Chondrocyte (in vitro differentiated cells): Measurements from ENCODE around the gene ARHGEF7. TPM values are rescaled to one million over a fixed set of nuclear protein-coding genes. Genes with fewer than 3 reads are reported as not detected.

Source experiments
- DNase-seq: peaks from one replicate; pipeline ENCODE4 v3.0.0; 2021; ENCODE audit warnings: mixed read lengths, low spot score
- H3K27ac Mint-ChIP-seq: one replicate; pipeline ENCODE4 v1.8.0; 2021; ENCODE audit warnings: mild to moderate bottlenecking, moderate library complexity, mixed read lengths; ENCODE audit not compliant: unreplicated experiment
- H3K27me3 Mint-ChIP-seq: 2 replicates; pipeline ENCODE4 v1.8.0; 2021; ENCODE audit warnings: low read depth, mixed read lengths
- H3K36me3 Mint-ChIP-seq: 2 replicates; pipeline ENCODE4 v1.8.0; 2021; ENCODE audit warnings: low read depth, mixed read lengths
- H3K4me1 Mint-ChIP-seq: 2 replicates; pipeline ENCODE4 v1.8.0; 2021; ENCODE audit warnings: low read depth, mild to moderate bottlenecking, mixed read lengths
- H3K4me3 Mint-ChIP-seq: one replicate; pipeline ENCODE4 v1.8.0; 2021; ENCODE audit warnings: mild to moderate bottlenecking, moderate library complexity, mixed read lengths; ENCODE audit not compliant: unreplicated experiment
- H3K9me3 Mint-ChIP-seq: 2 replicates; pipeline ENCODE4 v1.8.0; 2021; ENCODE audit warnings: low read depth, mixed read lengths
- total RNA-seq: library from RNA; stranded (reverse); gene quantifications from 3 replicates; pipeline ENCODE4 v1.2.1, GENCODE V29; 2021
- TF ChIP-seq, protein P1 (sequence below): fragments of 200-600 bp; sonication (generic); IDR thresholded peaks from 2 replicates; pipeline ENCODE4 v1.5.0; 2021; ENCODE audit warnings: antibody characterized with exemption, mild to moderate bottlenecking, moderate library complexity

ARHGEF7 gene
- total RNA-seq, 1 donor from 2014 or later = 137 TPM

DNA sequence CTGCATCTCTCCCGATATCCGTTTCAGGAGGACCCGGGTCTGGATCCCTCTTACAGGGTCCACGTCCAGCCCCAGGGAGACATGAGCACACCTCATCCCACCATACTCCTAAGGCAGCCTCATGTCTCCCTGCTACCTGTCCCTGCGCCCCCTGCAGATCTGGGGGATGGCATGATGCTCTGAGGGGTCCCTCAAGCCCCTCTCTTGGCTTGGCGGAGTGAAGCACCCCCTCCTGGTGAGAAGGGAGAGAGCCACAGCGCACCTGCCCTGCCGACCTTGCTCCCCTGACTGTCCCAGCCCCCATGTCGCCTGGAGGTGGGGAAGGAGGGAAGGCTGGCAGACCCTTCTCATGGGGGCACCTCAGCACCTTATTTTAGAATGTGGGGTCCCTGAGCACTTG is 21.5 kb upstream of the ARHGEF7 start:
- peaks cover 1% of the 10 kb centered on the region for H3K36me3 Mint-ChIP-seq
- no peak overlapping the region for H3K27ac Mint-ChIP-seq

DNA sequence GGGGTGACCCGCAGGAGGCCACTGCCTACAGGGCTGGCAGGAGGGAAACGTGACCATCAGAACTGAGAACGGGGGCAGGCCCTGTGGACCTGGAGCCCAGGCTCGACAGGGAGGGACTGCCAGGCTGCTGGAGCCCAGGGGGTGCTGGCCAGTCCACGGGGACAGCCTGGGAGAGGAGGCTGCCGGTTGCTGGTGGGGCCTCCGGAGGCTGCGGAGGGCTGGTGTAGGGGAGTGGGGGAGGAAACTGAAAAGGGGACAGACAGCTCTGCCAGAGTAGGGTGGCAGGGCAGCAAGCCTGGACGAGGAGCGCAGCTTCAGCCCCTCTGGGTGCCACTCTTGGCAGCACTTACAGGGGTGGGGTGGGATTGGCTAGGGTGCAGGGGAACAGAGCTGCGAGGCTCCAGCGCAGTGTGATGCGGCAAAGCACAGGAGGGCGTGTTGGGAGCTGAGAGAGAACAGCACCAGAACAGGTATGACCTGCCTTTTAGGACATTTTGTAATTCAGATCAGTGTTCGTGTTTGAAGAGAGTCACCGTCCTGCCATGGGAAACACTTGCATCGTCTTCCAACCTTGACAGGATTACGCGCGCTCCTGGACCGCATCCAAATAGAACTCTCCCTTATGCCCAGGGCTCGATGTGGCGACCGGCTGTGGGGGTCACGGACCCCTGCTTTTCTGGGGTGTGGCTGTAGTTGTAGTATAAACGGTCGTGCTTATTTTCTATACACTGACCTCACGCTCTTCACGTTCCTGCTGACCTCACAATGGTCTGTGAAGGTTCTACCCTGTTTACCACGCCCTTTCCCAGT is 19.9 kb upstream of the ARHGEF7 start:
- Mint-ChIP-seq H3K9me3 (no peaks in the 10 kb centered on the region), H3K36me3 (peaks cover 1% of the 10 kb centered on the region), H3K27ac (no peak overlapping the region), H3K4me3 (no peak overlapping the region), H3K4me1 (no peaks in the 10 kb centered on the region), H3K27me3 (peaks cover 49% of the 10 kb centered on the region)
- no peak for DNase-seq
- TF ChIP-seq, protein P1, sequence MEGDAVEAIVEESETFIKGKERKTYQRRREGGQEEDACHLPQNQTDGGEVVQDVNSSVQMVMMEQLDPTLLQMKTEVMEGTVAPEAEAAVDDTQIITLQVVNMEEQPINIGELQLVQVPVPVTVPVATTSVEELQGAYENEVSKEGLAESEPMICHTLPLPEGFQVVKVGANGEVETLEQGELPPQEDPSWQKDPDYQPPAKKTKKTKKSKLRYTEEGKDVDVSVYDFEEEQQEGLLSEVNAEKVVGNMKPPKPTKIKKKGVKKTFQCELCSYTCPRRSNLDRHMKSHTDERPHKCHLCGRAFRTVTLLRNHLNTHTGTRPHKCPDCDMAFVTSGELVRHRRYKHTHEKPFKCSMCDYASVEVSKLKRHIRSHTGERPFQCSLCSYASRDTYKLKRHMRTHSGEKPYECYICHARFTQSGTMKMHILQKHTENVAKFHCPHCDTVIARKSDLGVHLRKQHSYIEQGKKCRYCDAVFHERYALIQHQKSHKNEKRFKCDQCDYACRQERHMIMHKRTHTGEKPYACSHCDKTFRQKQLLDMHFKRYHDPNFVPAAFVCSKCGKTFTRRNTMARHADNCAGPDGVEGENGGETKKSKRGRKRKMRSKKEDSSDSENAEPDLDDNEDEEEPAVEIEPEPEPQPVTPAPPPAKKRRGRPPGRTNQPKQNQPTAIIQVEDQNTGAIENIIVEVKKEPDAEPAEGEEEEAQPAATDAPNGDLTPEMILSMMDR = no peak

More for the DNA sequence above, 21.5 kb upstream of the ARHGEF7 start:
- TF ChIP-seq, protein P1 = no peak
- no peaks in the 10 kb centered on the region for H3K4me1 Mint-ChIP-seq
- no peak overlapping the region for H3K4me3 Mint-ChIP-seq
- DNase-seq = no peak
- H3K27me3 Mint-ChIP-seq = peaks cover 47% of the 10 kb centered on the region
- H3K9me3 Mint-ChIP-seq = peaks cover 3% of the 10 kb centered on the region

DNA sequence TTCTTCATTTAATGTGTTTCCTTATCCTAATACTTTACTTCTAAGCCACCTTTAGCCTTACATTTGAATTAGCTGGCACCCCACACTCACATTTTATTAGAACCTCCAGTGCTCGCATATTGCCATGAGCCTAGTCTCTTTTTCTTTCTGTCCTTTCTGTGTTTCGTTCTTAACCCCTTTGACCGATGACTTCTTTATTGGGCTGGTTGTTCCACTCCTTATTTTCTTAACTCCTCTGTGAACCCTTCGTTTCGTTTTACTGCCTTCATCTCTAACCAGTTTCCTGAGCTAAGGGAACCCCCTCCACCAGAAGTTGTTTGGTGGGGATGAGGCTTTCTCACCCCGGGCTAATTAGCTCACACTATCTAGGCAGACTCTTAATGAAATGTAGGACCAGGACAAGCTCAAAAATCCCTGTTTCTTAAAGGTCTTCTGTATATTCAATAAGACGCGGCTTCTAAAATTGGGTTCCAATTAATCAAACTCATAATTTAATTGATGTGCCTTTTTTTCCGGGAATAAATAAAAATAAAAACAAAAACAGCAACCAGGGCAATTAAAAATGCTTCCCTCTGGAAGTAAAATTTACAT is 19.1 kb upstream of the ARHGEF7 start:
- DNase-seq = no peak
- no peak overlapping the region for H3K27ac Mint-ChIP-seq
- TF ChIP-seq, protein P1 = no peak
- H3K9me3 Mint-ChIP-seq = no peaks in the 10 kb centered on the region
- H3K4me1 Mint-ChIP-seq = no peaks in the 10 kb centered on the region
- H3K27me3 Mint-ChIP-seq = peaks cover 49% of the 10 kb centered on the region
- no peak overlapping the region for H3K4me3 Mint-ChIP-seq
- H3K36me3 Mint-ChIP-seq = peaks cover 1% of the 10 kb centered on the region

DNA sequence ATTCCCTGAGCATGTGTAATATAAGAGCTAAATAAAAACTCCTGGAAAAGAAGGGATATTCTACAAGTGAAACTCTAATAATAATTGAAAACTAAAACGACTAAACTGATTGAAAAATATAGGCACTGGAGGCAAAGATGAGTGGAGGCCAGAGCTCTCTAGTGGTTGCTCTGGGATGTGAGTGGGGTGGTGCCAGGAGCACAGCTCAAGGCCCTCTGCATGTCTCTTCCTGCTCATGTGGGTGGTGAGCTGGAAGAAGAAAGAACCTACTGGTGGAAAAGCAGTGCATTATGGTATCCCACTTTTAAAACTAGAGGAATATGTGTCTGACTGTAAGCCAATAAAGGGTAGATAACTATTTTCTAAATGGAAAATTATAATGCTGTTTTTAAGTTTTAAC is 15.8 kb upstream of the ARHGEF7 start:
- DNase-seq = no peak
- H3K4me3 Mint-ChIP-seq = no peak overlapping the region
- peaks cover 39% of the 10 kb centered on the region for H3K27me3 Mint-ChIP-seq
- peaks cover 23% of the 10 kb centered on the region for H3K9me3 Mint-ChIP-seq
- no peaks in the 10 kb centered on the region for H3K4me1 Mint-ChIP-seq
- TF ChIP-seq, protein P1 = peak; percentile 18
- no peak overlapping the region for H3K27ac Mint-ChIP-seq
- peaks cover 20% of the 10 kb centered on the region for H3K36me3 Mint-ChIP-seq

DNA sequence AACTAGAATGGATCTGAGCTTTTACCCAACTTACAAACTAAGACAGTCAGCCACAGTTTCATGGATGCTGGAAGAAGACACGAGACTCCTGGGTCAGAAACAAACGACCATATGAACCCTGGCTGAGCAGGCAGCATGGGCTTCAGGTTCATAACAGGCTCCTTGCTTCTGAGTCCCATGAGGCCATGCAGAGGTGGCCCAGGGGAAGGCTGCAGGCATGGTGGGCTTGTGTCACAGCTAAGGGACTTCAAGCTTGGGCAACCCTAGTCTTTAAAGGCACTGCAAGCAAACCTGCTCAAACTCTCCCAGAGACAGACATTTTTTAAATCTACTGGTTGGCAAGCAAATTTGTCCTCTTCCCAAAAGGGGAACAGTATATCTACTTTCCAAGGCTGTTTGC is 5.1 kb upstream of the ARHGEF7 start:
- Mint-ChIP-seq H3K4me1 (peaks cover 9% of the 10 kb centered on the region), H3K36me3 (peaks cover 8% of the 10 kb centered on the region), H3K27me3 (peaks cover 39% of the 10 kb centered on the region), H3K4me3 (no peak overlapping the region), H3K27ac (no peak overlapping the region), H3K9me3 (peaks cover 20% of the 10 kb centered on the region)
- DNase-seq = no peak
- TF ChIP-seq, protein P1 = no peak
